ENCODE measurements around the gene FAM162A.

The FAM162A gene

DNA sequence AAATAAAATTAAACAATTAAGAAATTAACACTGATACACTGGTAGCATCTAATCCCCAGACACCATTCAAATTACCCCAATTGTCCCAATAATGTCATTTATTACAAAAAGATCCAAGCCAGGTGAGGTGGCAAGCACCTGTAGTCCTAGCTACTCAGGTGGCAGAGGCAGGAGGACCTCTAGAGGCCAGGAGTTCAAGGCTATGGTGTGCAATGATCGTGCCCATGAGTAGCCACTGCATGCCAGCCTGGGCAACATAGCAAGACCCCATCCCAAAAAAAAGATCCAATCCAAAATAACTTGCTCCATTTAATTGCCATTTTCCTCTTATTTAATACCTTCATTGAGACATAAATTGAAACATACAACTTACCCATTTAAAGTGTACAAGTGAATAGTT lies 41.2 kb upstream of the FAM162A start:
- no peak overlapping the region for H3K27ac ChIP-seq (ENCODE audit: extremely low read depth, low read depth, low read length)
- no peak overlapping the region for H3K4me3 ChIP-seq (ENCODE audit: low read depth, low read length)
- H3K4me1 ChIP-seq (ENCODE audit: control insufficient read depth, insufficient read depth, low read length), result no peaks in the 10 kb centered on the region
- no peaks in the 10 kb centered on the region for H3K9me3 ChIP-seq (ENCODE audit: control insufficient read depth, insufficient read depth, low read depth, low read length)
- no peaks in the 10 kb centered on the region for H3K36me3 ChIP-seq (ENCODE audit: control insufficient read depth in 2 of 2, insufficient read depth in 1 of 2, low read length in 2 of 2)
- CTCF ChIA-PET, result no interaction called here
- POLR2A ChIA-PET, result no interaction called here
- TF ChIP-seq ZNF600 (tag by site-specific recombination; IDR thresholded peaks at IDR 0.05), result no peak
- TF ChIP-seq, protein P1, sequence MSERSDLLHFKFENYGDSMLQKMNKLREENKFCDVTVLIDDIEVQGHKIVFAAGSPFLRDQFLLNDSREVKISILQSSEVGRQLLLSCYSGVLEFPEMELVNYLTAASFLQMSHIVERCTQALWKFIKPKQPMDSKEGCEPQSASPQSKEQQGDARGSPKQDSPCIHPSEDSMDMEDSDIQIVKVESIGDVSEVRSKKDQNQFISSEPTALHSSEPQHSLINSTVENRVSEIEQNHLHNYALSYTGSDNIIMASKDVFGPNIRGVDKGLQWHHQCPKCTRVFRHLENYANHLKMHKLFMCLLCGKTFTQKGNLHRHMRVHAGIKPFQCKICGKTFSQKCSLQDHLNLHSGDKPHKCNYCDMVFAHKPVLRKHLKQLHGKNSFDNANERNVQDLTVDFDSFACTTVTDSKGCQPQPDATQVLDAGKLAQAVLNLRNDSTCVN (tag by site-specific recombination; optimal IDR thresholded peaks at IDR 0.05), result no peak
- TF ChIP-seq HOXC10 (CRISPR knock-in tag; IDR thresholded peaks at IDR 0.05), result no peak
- TF ChIP-seq ZBTB1 (tag by site-specific recombination; IDR thresholded peaks at IDR 0.05), result no peak
- TF ChIP-seq ZNF501 (tag by site-specific recombination; IDR thresholded peaks at IDR 0.05), result no peak
- TF ChIP-seq ZNF585B (tag by site-specific recombination; IDR thresholded peaks at IDR 0.05), result no peak
- TF ChIP-seq, protein P2, sequence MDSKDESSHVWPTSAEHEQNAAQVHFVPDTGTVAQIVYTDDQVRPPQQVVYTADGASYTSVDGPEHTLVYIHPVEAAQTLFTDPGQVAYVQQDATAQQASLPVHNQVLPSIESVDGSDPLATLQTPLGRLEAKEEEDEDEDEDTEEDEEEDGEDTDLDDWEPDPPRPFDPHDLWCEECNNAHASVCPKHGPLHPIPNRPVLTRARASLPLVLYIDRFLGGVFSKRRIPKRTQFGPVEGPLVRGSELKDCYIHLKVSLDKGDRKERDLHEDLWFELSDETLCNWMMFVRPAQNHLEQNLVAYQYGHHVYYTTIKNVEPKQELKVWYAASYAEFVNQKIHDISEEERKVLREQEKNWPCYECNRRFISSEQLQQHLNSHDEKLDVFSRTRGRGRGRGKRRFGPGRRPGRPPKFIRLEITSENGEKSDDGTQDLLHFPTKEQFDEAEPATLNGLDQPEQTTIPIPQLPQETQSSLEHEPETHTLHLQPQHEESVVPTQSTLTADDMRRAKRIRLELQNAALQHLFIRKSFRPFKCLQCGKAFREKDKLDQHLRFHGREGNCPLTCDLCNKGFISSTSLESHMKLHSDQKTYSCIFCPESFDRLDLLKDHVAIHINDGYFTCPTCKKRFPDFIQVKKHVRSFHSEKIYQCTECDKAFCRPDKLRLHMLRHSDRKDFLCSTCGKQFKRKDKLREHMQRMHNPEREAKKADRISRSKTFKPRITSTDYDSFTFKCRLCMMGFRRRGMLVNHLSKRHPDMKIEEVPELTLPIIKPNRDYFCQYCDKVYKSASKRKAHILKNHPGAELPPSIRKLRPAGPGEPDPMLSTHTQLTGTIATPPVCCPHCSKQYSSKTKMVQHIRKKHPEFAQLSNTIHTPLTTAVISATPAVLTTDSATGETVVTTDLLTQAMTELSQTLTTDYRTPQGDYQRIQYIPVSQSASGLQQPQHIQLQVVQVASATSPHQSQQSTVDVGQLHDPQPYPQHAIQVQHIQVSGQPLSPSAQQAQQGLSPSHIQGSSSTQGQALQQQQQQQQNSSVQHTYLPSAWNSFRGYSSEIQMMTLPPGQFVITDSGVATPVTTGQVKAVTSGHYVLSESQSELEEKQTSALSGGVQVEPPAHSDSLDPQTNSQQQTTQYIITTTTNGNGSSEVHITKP (tag by site-specific recombination; IDR thresholded peaks at IDR 0.05), result no peak
- no peak for TF ChIP-seq EGR2 (tag by site-specific recombination; IDR thresholded peaks at IDR 0.05; ENCODE audit: low read depth)
- TF ChIP-seq MZF1 (tag by site-specific recombination; IDR thresholded peaks at IDR 0.05; ENCODE audit: borderline replicate concordance), result no peak
- TF ChIP-seq ZNF416 (tag by site-specific recombination; IDR thresholded peaks at IDR 0.05), result no peak
- no peak for TF ChIP-seq ZNF664 (tag by site-specific recombination; IDR thresholded peaks at IDR 0.05)
- TF ChIP-seq GLI2 (tag by site-specific recombination; IDR thresholded peaks at IDR 0.05; ENCODE audit: borderline replicate concordance, low read depth), result no peak
- no peak for TF ChIP-seq ZNF202 (tag by site-specific recombination; IDR thresholded peaks at IDR 0.05; ENCODE audit: borderline replicate concordance)
- no peak for TF ChIP-seq ZNF626 (tag by site-specific recombination; IDR thresholded peaks at IDR 0.05)
- TF ChIP-seq GLIS1 (tag by site-specific recombination; IDR thresholded peaks at IDR 0.05), result no peak
- TF ChIP-seq HOXA7 (CRISPR knock-in tag; IDR thresholded peaks at IDR 0.05; ENCODE audit: borderline replicate concordance), result no peak
- no peak for TF ChIP-seq ZNF654 (tag by site-specific recombination; IDR thresholded peaks at IDR 0.05; ENCODE audit: low read depth)
- no peak for TF ChIP-seq YY2 (tag by site-specific recombination; IDR thresholded peaks at IDR 0.05)
- no peak for TF ChIP-seq SP2 (tag by site-specific recombination; IDR thresholded peaks at IDR 0.05)
- TF ChIP-seq, protein P3, sequence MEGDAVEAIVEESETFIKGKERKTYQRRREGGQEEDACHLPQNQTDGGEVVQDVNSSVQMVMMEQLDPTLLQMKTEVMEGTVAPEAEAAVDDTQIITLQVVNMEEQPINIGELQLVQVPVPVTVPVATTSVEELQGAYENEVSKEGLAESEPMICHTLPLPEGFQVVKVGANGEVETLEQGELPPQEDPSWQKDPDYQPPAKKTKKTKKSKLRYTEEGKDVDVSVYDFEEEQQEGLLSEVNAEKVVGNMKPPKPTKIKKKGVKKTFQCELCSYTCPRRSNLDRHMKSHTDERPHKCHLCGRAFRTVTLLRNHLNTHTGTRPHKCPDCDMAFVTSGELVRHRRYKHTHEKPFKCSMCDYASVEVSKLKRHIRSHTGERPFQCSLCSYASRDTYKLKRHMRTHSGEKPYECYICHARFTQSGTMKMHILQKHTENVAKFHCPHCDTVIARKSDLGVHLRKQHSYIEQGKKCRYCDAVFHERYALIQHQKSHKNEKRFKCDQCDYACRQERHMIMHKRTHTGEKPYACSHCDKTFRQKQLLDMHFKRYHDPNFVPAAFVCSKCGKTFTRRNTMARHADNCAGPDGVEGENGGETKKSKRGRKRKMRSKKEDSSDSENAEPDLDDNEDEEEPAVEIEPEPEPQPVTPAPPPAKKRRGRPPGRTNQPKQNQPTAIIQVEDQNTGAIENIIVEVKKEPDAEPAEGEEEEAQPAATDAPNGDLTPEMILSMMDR (tag by site-specific recombination; IDR thresholded peaks at IDR 0.05), result no peak

DNA sequence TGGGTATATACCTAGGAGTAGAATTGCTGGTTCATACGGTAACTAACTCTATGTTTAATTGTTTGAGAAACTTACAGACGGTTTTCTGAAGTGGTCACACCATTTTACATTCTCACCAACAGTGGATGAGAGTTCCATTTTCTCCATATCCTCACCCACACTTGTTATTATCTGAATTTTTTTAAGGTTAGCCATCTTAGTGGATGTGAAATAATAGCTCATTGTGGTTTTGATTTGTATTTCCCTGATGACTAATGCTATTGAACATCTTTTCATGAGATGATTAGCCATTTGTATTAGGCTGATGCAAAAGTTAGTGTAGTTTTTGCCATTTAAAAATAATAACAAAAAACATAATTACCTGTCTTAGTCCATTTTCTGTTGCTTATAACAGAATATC lies 40.3 kb upstream of the FAM162A start:
- Histone ChIP-seq H3K4me1 (ENCODE audit: control insufficient read depth, insufficient read depth, low read length) (no peaks in the 10 kb centered on the region), H3K4me3 (ENCODE audit: low read depth, low read length) (no peak overlapping the region), H3K9me3 (ENCODE audit: control insufficient read depth, insufficient read depth, low read depth, low read length) (no peaks in the 10 kb centered on the region), H3K27ac (ENCODE audit: extremely low read depth, low read depth, low read length) (no peak overlapping the region), H3K36me3 (ENCODE audit: control insufficient read depth in 2 of 2, insufficient read depth in 1 of 2, low read length in 2 of 2) (no peaks in the 10 kb centered on the region)
- ChIA-PET POLR2A (no interaction called here), CTCF (no interaction called here)
- no peak for TF ChIP-seq ZNF10 (tag by site-specific recombination; IDR thresholded peaks at IDR 0.05)
- no peak for TF ChIP-seq ZNF423 (tag by site-specific recombination; IDR thresholded peaks at IDR 0.05)
- no peak for TF ChIP-seq SALL2 (tag by site-specific recombination; IDR thresholded peaks at IDR 0.05; ENCODE audit: borderline replicate concordance)
- no peak for TF ChIP-seq ZNF366 (tag by site-specific recombination; conservative IDR thresholded peaks at IDR 0.05)
- TF ChIP-seq ZBTB48 (tag by site-specific recombination; IDR thresholded peaks at IDR 0.05), result no peak
- TF ChIP-seq ZNF747 (tag by site-specific recombination; IDR thresholded peaks at IDR 0.05), result no peak
- TF ChIP-seq, protein P1 (tag by site-specific recombination; optimal IDR thresholded peaks at IDR 0.05), result no peak
- TF ChIP-seq ZNF768 (tag by site-specific recombination; IDR thresholded peaks at IDR 0.05), result no peak
- TF ChIP-seq, protein P4, sequence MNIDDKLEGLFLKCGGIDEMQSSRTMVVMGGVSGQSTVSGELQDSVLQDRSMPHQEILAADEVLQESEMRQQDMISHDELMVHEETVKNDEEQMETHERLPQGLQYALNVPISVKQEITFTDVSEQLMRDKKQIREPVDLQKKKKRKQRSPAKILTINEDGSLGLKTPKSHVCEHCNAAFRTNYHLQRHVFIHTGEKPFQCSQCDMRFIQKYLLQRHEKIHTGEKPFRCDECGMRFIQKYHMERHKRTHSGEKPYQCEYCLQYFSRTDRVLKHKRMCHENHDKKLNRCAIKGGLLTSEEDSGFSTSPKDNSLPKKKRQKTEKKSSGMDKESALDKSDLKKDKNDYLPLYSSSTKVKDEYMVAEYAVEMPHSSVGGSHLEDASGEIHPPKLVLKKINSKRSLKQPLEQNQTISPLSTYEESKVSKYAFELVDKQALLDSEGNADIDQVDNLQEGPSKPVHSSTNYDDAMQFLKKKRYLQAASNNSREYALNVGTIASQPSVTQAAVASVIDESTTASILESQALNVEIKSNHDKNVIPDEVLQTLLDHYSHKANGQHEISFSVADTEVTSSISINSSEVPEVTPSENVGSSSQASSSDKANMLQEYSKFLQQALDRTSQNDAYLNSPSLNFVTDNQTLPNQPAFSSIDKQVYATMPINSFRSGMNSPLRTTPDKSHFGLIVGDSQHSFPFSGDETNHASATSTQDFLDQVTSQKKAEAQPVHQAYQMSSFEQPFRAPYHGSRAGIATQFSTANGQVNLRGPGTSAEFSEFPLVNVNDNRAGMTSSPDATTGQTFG (tag by site-specific recombination; IDR thresholded peaks at IDR 0.05; ENCODE audit: borderline replicate concordance), result no peak
